Measurements from ENCODE around the gene HOOK2. TPM values are rescaled to one million over a fixed set of nuclear protein-coding genes. Genes with fewer than 3 reads are reported as not detected.

Gene HOOK2
- total and polyA plus RNA-seq, 2 of the 13 experiments (the other 11 are each of a cell fraction or from before 2014, with no cell fraction given) = 9.2 to 12.9 TPM

GRCh38 chr19:12806242-12807081 is 31.1 kb upstream of the HOOK2 start, which contains the start of gene RNASEH2A (continued):
- TF ChIP-seq, protein P1, sequence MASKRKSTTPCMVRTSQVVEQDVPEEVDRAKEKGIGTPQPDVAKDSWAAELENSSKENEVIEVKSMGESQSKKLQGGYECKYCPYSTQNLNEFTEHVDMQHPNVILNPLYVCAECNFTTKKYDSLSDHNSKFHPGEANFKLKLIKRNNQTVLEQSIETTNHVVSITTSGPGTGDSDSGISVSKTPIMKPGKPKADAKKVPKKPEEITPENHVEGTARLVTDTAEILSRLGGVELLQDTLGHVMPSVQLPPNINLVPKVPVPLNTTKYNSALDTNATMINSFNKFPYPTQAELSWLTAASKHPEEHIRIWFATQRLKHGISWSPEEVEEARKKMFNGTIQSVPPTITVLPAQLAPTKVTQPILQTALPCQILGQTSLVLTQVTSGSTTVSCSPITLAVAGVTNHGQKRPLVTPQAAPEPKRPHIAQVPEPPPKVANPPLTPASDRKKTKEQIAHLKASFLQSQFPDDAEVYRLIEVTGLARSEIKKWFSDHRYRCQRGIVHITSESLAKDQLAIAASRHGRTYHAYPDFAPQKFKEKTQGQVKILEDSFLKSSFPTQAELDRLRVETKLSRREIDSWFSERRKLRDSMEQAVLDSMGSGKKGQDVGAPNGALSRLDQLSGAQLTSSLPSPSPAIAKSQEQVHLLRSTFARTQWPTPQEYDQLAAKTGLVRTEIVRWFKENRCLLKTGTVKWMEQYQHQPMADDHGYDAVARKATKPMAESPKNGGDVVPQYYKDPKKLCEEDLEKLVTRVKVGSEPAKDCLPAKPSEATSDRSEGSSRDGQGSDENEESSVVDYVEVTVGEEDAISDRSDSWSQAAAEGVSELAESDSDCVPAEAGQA (IDR thresholded peaks at IDR 0.05; ENCODE audit: low read depth) = no peak
- TF ChIP-seq, protein P1 (CRISPR knock-in tag; IDR thresholded peaks at IDR 0.05; ENCODE audit: borderline replicate concordance) = peak; percentile 90; the same call in 1 of the 2 replicates
- TF ChIP-seq, protein P2, sequence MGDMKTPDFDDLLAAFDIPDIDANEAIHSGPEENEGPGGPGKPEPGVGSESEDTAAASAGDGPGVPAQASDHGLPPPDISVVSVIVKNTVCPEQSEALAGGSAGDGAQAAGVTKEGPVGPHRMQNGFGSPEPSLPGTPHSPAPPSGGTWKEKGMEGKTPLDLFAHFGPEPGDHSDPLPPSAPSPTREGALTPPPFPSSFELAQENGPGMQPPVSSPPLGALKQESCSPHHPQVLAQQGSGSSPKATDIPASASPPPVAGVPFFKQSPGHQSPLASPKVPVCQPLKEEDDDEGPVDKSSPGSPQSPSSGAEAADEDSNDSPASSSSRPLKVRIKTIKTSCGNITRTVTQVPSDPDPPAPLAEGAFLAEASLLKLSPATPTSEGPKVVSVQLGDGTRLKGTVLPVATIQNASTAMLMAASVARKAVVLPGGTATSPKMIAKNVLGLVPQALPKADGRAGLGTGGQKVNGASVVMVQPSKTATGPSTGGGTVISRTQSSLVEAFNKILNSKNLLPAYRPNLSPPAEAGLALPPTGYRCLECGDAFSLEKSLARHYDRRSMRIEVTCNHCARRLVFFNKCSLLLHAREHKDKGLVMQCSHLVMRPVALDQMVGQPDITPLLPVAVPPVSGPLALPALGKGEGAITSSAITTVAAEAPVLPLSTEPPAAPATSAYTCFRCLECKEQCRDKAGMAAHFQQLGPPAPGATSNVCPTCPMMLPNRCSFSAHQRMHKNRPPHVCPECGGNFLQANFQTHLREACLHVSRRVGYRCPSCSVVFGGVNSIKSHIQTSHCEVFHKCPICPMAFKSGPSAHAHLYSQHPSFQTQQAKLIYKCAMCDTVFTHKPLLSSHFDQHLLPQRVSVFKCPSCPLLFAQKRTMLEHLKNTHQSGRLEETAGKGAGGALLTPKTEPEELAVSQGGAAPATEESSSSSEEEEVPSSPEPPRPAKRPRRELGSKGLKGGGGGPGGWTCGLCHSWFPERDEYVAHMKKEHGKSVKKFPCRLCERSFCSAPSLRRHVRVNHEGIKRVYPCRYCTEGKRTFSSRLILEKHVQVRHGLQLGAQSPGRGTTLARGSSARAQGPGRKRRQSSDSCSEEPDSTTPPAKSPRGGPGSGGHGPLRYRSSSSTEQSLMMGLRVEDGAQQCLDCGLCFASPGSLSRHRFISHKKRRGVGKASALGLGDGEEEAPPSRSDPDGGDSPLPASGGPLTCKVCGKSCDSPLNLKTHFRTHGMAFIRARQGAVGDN (CRISPR knock-in tag; IDR thresholded peaks at IDR 0.05) = peak; percentile 97
- peak; percentile 81 for TF ChIP-seq TBX2 (CRISPR knock-in tag; IDR thresholded peaks at IDR 0.05; ENCODE audit: borderline replicate concordance)
- TF ChIP-seq, protein P3, sequence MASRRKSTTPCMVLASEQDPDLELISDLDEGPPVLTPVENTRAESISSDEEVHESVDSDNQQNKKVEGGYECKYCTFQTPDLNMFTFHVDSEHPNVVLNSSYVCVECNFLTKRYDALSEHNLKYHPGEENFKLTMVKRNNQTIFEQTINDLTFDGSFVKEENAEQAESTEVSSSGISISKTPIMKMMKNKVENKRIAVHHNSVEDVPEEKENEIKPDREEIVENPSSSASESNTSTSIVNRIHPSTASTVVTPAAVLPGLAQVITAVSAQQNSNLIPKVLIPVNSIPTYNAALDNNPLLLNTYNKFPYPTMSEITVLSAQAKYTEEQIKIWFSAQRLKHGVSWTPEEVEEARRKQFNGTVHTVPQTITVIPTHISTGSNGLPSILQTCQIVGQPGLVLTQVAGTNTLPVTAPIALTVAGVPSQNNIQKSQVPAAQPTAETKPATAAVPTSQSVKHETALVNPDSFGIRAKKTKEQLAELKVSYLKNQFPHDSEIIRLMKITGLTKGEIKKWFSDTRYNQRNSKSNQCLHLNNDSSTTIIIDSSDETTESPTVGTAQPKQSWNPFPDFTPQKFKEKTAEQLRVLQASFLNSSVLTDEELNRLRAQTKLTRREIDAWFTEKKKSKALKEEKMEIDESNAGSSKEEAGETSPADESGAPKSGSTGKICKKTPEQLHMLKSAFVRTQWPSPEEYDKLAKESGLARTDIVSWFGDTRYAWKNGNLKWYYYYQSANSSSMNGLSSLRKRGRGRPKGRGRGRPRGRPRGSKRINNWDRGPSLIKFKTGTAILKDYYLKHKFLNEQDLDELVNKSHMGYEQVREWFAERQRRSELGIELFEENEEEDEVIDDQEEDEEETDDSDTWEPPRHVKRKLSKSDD (CRISPR knock-in tag; IDR thresholded peaks at IDR 0.05; ENCODE audit: low read depth) = 0 out of 2 replicates have a peak, but pooled peaks have one; percentile 39
- TF ChIP-seq TSC22D2 (CRISPR knock-in tag; IDR thresholded peaks at IDR 0.05; ENCODE audit: borderline replicate concordance) = peak; percentile 76; the same call in 1 of the 2 replicates
- TF ChIP-seq, protein P4, sequence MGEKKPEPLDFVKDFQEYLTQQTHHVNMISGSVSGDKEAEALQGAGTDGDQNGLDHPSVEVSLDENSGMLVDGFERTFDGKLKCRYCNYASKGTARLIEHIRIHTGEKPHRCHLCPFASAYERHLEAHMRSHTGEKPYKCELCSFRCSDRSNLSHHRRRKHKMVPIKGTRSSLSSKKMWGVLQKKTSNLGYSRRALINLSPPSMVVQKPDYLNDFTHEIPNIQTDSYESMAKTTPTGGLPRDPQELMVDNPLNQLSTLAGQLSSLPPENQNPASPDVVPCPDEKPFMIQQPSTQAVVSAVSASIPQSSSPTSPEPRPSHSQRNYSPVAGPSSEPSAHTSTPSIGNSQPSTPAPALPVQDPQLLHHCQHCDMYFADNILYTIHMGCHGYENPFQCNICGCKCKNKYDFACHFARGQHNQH (CRISPR knock-in tag; IDR thresholded peaks at IDR 0.05) = peak; percentile 41; the same call in 1 of the 2 replicates
- TF ChIP-seq SAFB2 (CRISPR knock-in tag; IDR thresholded peaks at IDR 0.05; ENCODE audit: borderline replicate concordance, low read depth) = peak; percentile 64
- TF ChIP-seq RBFOX2 (IDR thresholded peaks at IDR 0.05; ENCODE audit: low read depth, low read length) = peak; percentile 91
- TF ChIP-seq ZNF580 (CRISPR knock-in tag; IDR thresholded peaks at IDR 0.05; ENCODE audit: borderline replicate concordance, low read depth) = no peak; the same call in 1 of the 2 replicates
- TF ChIP-seq NFIB (CRISPR knock-in tag; IDR thresholded peaks at IDR 0.05; ENCODE audit: borderline replicate concordance) = no peak

Measured in HepG2 (cell line).